SK-N-SH treated with all-trans-retinoic acid at 6 μM for 48 hours (cell line): ENCODE data around the gene ZEB2.

Experiments used
- ATAC-seq: fragments of 200-7000 bp; cut with Tn5 transposase; 3 replicates; pipeline ENCODE4 v1.9.1; 2020; ENCODE audit warnings: mild to moderate bottlenecking, moderate library complexity
- ARNTL ChIP-seq: fragments of 450-650 bp; formaldehyde crosslinking; IDR thresholded peaks from 2 replicates; pipeline ENCODE4 v1.5.0; 2020; ENCODE audit warnings: low read depth, mild to moderate bottlenecking, moderate library complexity, borderline replicate concordance
- BACH2 ChIP-seq: fragments of 250-450 bp; sonication (Bioruptor Pico); IDR thresholded peaks from 2 replicates; pipeline ENCODE4 v1.9.0; 2021; ENCODE audit warnings: mild to moderate bottlenecking, borderline replicate concordance
- CSDC2 ChIP-seq: fragments of 250-450 bp; sonication (Bioruptor Pico); IDR thresholded peaks from 2 replicates; pipeline ENCODE4 v1.5.0; 2020; ENCODE audit warnings: mild to moderate bottlenecking, moderate library complexity
- ESRRG ChIP-seq: fragments of 250-450 bp; sonication (Bioruptor Pico); IDR thresholded peaks from 2 replicates; pipeline ENCODE4 v1.6.1; 2021; ENCODE audit warnings: mild to moderate bottlenecking
- GLIS3 ChIP-seq: fragments of 250-450 bp; sonication (Bioruptor Pico); IDR thresholded peaks from 2 replicates; pipeline ENCODE4 v1.5.0; 2020; ENCODE audit warnings: mild to moderate bottlenecking, moderate library complexity
- ISL1 ChIP-seq: fragments of 250-450 bp; sonication (Bioruptor Pico); IDR thresholded peaks from 2 replicates; pipeline ENCODE4 v2.1.2; 2022; ENCODE audit warnings: mild to moderate bottlenecking, moderate library complexity
- OSR1 ChIP-seq: fragments of 250-450 bp; sonication (Bioruptor Pico); IDR thresholded peaks from 2 replicates; pipeline ENCODE4 v1.8.0; 2022; ENCODE audit warnings: moderate library complexity, mild to moderate bottlenecking, inconsistent platforms
- PPARA ChIP-seq: fragments of 250-450 bp; sonication (Bioruptor Pico); IDR thresholded peaks from 2 replicates; pipeline ENCODE4 v1.5.0; 2020; ENCODE audit warnings: mild to moderate bottlenecking, borderline replicate concordance
- RARB ChIP-seq: fragments of 250-450 bp; sonication (Bioruptor Pico); IDR thresholded peaks from 2 replicates; pipeline ENCODE4 v1.8.0; 2021; ENCODE audit warnings: mild to moderate bottlenecking, moderate library complexity
- SNAI2 ChIP-seq: fragments of 250-450 bp; sonication (Bioruptor Pico); IDR thresholded peaks from 2 replicates; pipeline ENCODE4 v1.5.0; 2020; ENCODE audit warnings: mild to moderate bottlenecking, moderate library complexity
- TCF4 ChIP-seq: fragments of 250-450 bp; sonication (Bioruptor Pico); IDR thresholded peaks from 2 replicates; pipeline ENCODE4 v1.8.0; 2021; ENCODE audit warnings: mild to moderate bottlenecking, moderate library complexity, borderline replicate concordance
- TOX ChIP-seq: fragments of 250-450 bp; sonication (Bioruptor Pico); IDR thresholded peaks from 2 replicates; pipeline ENCODE4 v1.8.0; 2021; ENCODE audit warnings: mild to moderate bottlenecking, moderate library complexity, borderline replicate concordance
- ZC3H10 ChIP-seq: fragments of 250-450 bp; sonication (Bioruptor Pico); IDR thresholded peaks from 2 replicates; pipeline ENCODE4 v1.5.1; 2021; ENCODE audit warnings: mild to moderate bottlenecking, moderate library complexity
- ZFP3 ChIP-seq: fragments of 250-450 bp; sonication (Bioruptor Pico); IDR thresholded peaks from 2 replicates; pipeline ENCODE4 v1.5.0; 2020; ENCODE audit warnings: mild to moderate bottlenecking, moderate library complexity
- ZFP30 ChIP-seq: fragments of 450-650 bp; formaldehyde crosslinking; IDR thresholded peaks from 2 replicates; pipeline ENCODE4 v1.5.0; 2022; ENCODE audit warnings: mild to moderate bottlenecking, moderate library complexity
- ZNF565 ChIP-seq: fragments of 450-650 bp; formaldehyde crosslinking; conservative IDR thresholded peaks from 2 replicates; pipeline ENCODE4 v1.5.0; 2020; ENCODE audit warnings: low read depth, mild to moderate bottlenecking, moderate library complexity
- ZNF70 ChIP-seq: fragments of 450-650 bp; formaldehyde crosslinking; IDR thresholded peaks from 2 replicates; pipeline ENCODE4 v1.5.0; 2020; ENCODE audit warnings: mild to moderate bottlenecking, moderate library complexity
- ZNF8 ChIP-seq: fragments of 450-650 bp; formaldehyde crosslinking; IDR thresholded peaks from 2 replicates; pipeline ENCODE4 v1.5.0; 2020; ENCODE audit warnings: mild to moderate bottlenecking, moderate library complexity
- TF ChIP-seq, protein P1 (sequence below): fragments of 250-450 bp; sonication (Bioruptor Pico); IDR thresholded peaks from 2 replicates; pipeline ENCODE4 v1.8.0; 2021; ENCODE audit warnings: low read depth, mild to moderate bottlenecking, moderate library complexity, borderline replicate concordance
- TF ChIP-seq, protein P2 (sequence below): fragments of 250-450 bp; sonication (Bioruptor Pico); IDR thresholded peaks from 2 replicates; pipeline ENCODE4 v1.5.1; 2020; ENCODE audit warnings: low read depth, mild to moderate bottlenecking, moderate library complexity
- TF ChIP-seq, protein P3 (sequence below): fragments of 250-450 bp; sonication (Bioruptor Pico); IDR thresholded peaks from 2 replicates; pipeline ENCODE4 v1.5.1; 2021; ENCODE audit warnings: mild to moderate bottlenecking, moderate library complexity
- TF ChIP-seq, protein P4 (sequence below): fragments of 250-450 bp; sonication (Bioruptor Pico); IDR thresholded peaks from 2 replicates; pipeline ENCODE4 v1.8.0; 2020; ENCODE audit warnings: mild to moderate bottlenecking, moderate library complexity, borderline replicate concordance
- TF ChIP-seq, protein P5 (sequence below): fragments of 250-450 bp; sonication (Bioruptor Pico); IDR thresholded peaks from 2 replicates; pipeline ENCODE4 v1.5.0; 2020; ENCODE audit warnings: mild to moderate bottlenecking, moderate library complexity

ZEB2 gene

DNA sequence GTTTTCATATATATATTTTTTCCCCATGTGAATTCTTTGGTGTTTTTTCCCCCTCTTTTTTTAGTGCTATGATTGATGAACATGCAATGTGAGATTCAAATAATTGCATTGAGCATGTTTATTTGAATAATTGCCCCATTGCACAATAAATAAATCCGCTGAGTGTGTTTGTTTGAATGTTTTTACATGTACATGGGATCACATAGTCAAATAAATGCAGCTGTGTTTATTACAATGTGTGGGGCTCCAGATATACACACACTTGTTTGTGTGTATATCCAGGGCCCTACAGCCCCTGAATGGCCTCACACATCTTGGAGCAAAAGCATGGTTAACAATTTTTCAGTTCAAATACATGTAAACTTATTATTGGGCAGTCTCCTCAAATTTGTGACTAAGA lies 134.5 kb downstream of the ZEB2 start:
- no peak for ATAC-seq
- TF ChIP-seq GLIS3 (CRISPR knock-in tag), result no peak
- no peak for TF ChIP-seq TCF4 (CRISPR knock-in tag)
- no peak for TF ChIP-seq ESRRG (CRISPR knock-in tag)
- no peak for TF ChIP-seq ARNTL (CRISPR knock-in tag)
- no peak for TF ChIP-seq ZC3H10
- TF ChIP-seq, protein P1, sequence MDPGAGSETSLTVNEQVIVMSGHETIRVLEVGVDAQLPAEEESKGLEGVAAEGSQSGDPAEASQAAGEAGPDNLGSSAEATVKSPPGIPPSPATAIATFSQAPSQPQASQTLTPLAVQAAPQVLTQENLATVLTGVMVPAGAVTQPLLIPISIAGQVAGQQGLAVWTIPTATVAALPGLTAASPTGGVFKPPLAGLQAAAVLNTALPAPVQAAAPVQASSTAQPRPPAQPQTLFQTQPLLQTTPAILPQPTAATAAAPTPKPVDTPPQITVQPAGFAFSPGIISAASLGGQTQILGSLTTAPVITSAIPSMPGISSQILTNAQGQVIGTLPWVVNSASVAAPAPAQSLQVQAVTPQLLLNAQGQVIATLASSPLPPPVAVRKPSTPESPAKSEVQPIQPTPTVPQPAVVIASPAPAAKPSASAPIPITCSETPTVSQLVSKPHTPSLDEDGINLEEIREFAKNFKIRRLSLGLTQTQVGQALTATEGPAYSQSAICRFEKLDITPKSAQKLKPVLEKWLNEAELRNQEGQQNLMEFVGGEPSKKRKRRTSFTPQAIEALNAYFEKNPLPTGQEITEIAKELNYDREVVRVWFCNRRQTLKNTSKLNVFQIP (CRISPR knock-in tag), result no peak
- no peak for TF ChIP-seq ZFP30
- TF ChIP-seq, protein P2, sequence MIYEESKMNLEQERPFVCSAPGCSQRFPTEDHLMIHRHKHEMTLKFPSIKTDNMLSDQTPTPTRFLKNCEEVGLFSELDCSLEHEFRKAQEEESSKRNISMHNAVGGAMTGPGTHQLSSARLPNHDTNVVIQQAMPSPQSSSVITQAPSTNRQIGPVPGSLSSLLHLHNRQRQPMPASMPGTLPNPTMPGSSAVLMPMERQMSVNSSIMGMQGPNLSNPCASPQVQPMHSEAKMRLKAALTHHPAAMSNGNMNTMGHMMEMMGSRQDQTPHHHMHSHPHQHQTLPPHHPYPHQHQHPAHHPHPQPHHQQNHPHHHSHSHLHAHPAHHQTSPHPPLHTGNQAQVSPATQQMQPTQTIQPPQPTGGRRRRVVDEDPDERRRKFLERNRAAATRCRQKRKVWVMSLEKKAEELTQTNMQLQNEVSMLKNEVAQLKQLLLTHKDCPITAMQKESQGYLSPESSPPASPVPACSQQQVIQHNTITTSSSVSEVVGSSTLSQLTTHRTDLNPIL, result no peak
- TF ChIP-seq SNAI2 (CRISPR knock-in tag), result no peak
- TF ChIP-seq, protein P3, sequence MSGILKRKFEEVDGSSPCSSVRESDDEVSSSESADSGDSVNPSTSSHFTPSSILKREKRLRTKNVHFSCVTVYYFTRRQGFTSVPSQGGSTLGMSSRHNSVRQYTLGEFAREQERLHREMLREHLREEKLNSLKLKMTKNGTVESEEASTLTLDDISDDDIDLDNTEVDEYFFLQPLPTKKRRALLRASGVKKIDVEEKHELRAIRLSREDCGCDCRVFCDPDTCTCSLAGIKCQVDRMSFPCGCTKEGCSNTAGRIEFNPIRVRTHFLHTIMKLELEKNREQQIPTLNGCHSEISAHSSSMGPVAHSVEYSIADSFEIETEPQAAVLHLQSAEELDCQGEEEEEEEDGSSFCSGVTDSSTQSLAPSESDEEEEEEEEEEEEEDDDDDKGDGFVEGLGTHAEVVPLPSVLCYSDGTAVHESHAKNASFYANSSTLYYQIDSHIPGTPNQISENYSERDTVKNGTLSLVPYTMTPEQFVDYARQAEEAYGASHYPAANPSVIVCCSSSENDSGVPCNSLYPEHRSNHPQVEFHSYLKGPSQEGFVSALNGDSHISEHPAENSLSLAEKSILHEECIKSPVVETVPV (CRISPR knock-in tag), result no peak
- no peak for TF ChIP-seq OSR1 (CRISPR knock-in tag)
- no peak for TF ChIP-seq RARB (CRISPR knock-in tag)
- TF ChIP-seq TOX (CRISPR knock-in tag), result no peak
- TF ChIP-seq ZNF70 (CRISPR knock-in tag), result no peak
- TF ChIP-seq, protein P4, sequence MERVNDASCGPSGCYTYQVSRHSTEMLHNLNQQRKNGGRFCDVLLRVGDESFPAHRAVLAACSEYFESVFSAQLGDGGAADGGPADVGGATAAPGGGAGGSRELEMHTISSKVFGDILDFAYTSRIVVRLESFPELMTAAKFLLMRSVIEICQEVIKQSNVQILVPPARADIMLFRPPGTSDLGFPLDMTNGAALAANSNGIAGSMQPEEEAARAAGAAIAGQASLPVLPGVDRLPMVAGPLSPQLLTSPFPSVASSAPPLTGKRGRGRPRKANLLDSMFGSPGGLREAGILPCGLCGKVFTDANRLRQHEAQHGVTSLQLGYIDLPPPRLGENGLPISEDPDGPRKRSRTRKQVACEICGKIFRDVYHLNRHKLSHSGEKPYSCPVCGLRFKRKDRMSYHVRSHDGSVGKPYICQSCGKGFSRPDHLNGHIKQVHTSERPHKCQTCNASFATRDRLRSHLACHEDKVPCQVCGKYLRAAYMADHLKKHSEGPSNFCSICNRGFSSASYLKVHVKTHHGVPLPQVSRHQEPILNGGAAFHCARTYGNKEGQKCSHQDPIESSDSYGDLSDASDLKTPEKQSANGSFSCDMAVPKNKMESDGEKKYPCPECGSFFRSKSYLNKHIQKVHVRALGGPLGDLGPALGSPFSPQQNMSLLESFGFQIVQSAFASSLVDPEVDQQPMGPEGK (CRISPR knock-in tag), result no peak
- no peak for TF ChIP-seq ZNF565 (CRISPR knock-in tag)
- TF ChIP-seq CSDC2, result no peak
- no peak for TF ChIP-seq BACH2
- TF ChIP-seq, protein P5, sequence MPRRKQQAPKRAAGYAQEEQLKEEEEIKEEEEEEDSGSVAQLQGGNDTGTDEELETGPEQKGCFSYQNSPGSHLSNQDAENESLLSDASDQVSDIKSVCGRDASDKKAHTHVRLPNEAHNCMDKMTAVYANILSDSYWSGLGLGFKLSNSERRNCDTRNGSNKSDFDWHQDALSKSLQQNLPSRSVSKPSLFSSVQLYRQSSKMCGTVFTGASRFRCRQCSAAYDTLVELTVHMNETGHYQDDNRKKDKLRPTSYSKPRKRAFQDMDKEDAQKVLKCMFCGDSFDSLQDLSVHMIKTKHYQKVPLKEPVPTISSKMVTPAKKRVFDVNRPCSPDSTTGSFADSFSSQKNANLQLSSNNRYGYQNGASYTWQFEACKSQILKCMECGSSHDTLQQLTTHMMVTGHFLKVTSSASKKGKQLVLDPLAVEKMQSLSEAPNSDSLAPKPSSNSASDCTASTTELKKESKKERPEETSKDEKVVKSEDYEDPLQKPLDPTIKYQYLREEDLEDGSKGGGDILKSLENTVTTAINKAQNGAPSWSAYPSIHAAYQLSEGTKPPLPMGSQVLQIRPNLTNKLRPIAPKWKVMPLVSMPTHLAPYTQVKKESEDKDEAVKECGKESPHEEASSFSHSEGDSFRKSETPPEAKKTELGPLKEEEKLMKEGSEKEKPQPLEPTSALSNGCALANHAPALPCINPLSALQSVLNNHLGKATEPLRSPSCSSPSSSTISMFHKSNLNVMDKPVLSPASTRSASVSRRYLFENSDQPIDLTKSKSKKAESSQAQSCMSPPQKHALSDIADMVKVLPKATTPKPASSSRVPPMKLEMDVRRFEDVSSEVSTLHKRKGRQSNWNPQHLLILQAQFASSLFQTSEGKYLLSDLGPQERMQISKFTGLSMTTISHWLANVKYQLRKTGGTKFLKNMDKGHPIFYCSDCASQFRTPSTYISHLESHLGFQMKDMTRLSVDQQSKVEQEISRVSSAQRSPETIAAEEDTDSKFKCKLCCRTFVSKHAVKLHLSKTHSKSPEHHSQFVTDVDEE, result no peak
- no peak for TF ChIP-seq ISL1

DNA sequence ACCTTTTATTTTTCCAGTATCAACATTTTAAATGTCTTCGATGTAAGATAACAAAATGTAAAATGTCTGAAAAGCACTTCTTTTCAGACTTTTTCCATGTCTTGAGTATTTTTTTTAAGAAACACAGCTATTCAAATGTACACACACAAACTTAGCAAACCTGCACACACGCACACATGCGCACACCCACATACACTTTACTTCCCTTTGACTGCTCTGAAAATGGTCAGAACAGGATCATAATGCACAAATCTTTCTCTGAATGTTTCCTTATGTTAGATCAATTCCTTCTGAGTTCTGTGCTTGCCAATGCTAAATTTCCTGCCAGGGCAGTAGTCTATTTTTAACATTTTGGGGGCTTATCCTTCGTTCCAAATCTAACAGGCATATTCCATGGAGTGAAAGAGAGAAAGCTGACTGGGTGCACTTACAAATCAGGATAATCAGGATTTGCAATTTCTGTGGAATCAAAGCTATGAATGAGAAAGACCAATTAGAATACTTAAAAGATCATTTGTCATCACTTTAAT lies 136.3 kb downstream of the ZEB2 start:
- ATAC-seq, result no peak
- TF ChIP-seq GLIS3 (CRISPR knock-in tag), result no peak

DNA sequence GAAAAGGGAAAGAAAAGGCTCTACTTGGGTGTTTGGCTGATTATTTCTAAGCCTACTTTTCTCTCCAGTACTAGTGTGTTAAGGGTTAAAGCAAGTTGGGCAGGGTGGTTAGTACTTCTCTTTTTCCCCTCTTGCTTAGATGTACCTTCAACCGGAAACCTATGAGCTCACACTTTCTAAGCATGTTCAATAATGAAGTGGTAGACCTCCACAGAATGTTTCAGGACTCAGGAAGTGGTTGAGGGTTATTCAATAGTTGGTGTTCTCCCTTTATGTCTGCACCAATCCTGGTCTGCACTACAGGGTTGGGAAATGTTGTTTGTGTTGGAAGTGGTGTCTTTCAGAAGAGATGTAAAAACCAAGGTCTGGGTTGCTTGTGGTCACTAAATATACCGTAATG lies 137.1 kb downstream of the ZEB2 start:
- no peak for ATAC-seq
- TF ChIP-seq ZNF70 (CRISPR knock-in tag) (no peak), ESRRG (CRISPR knock-in tag) (no peak), PPARA (no peak), ZFP3 (CRISPR knock-in tag) (no peak), ZC3H10 (no peak), TCF4 (CRISPR knock-in tag) (no peak), ZNF8 (no peak), RARB (CRISPR knock-in tag) (no peak)
